HepG2 (cell line): ENCODE results near the gene CAMK4. TPM values are rescaled to one million over a fixed set of nuclear protein-coding genes. Genes with fewer than 3 reads are reported as not detected.
A peak's percentile ranks its signal among the peaks of the same experiment; 100 is the strongest.

ENCODE experiments used
- CHCHD3 ChIP-seq: sonication (generic); formaldehyde crosslinking; IDR thresholded peaks from 2 replicates; pipeline ENCODE4 v1.8.0; 2022; ENCODE audit warnings: mild to moderate bottlenecking, missing genetic modification reagents, moderate library complexity
- ERF ChIP-seq: IDR thresholded peaks from 2 replicates; pipeline ENCODE4 v1.6.1; 2018; ENCODE audit warnings: missing biosample characterization, missing genetic modification reagents
- FOXC1 ChIP-seq: sonication (generic); formaldehyde crosslinking; IDR thresholded peaks from 2 replicates; pipeline ENCODE4 v1.8.0; 2022; ENCODE audit warnings: mild to moderate bottlenecking, missing genetic modification reagents, borderline replicate concordance
- THAP8 ChIP-seq: sonication (generic); formaldehyde crosslinking; IDR thresholded peaks from 2 replicates; pipeline ENCODE4 v1.5.1; 2020; ENCODE audit warnings: missing genetic modification reagents, mild to moderate bottlenecking, borderline replicate concordance
- polyA plus RNA-seq, 8 experiments: library from polyadenylated mRNA; depleted of rRNA in 3 of 8; stranded (reverse) in 7 of 8; unstranded in 1 of 8; fragments of >200 nt; fragmentation: Illumina TruSeq in 4 of 8; extraction: Trizol in 4 of 8; gene quantifications; 2 replicates each; pipeline versions ENCODE4 v1.2.1 to v1.2.3, GENCODE V29; 2011 to 2016; ENCODE audit warnings: low read depth in 4 of 8, missing spikeins in 1 of 8, mixed read lengths in 1 of 8; ENCODE audit not compliant: insufficient read depth in 1 of 8
- total RNA-seq, 5 experiments: library from RNA; depleted of rRNA; stranded (reverse); fragments of >200 nt; fragmentation: Illumina TruSeq; extraction: Trizol; gene quantifications; 2 replicates each; pipeline ENCODE4 v1.2.3, GENCODE V29; 2016; ENCODE audit warnings: low read depth in 1 of 5
- TF ChIP-seq, protein P1 (sequence below): sonication (generic); formaldehyde crosslinking; IDR thresholded peaks from 2 replicates; pipeline ENCODE4 v1.4.0; 2020; ENCODE audit warnings: missing genetic modification reagents, borderline replicate concordance

The CAMK4 gene
- total and polyA plus RNA-seq, 2 of the 13 experiments (the other 11 are each of a cell fraction or from before 2014, with no cell fraction given) = not detected

GRCh38 chr5:111511831-111512374 lies 287.7 kb downstream of the CAMK4 start (continued):
- TF ChIP-seq, protein P1, sequence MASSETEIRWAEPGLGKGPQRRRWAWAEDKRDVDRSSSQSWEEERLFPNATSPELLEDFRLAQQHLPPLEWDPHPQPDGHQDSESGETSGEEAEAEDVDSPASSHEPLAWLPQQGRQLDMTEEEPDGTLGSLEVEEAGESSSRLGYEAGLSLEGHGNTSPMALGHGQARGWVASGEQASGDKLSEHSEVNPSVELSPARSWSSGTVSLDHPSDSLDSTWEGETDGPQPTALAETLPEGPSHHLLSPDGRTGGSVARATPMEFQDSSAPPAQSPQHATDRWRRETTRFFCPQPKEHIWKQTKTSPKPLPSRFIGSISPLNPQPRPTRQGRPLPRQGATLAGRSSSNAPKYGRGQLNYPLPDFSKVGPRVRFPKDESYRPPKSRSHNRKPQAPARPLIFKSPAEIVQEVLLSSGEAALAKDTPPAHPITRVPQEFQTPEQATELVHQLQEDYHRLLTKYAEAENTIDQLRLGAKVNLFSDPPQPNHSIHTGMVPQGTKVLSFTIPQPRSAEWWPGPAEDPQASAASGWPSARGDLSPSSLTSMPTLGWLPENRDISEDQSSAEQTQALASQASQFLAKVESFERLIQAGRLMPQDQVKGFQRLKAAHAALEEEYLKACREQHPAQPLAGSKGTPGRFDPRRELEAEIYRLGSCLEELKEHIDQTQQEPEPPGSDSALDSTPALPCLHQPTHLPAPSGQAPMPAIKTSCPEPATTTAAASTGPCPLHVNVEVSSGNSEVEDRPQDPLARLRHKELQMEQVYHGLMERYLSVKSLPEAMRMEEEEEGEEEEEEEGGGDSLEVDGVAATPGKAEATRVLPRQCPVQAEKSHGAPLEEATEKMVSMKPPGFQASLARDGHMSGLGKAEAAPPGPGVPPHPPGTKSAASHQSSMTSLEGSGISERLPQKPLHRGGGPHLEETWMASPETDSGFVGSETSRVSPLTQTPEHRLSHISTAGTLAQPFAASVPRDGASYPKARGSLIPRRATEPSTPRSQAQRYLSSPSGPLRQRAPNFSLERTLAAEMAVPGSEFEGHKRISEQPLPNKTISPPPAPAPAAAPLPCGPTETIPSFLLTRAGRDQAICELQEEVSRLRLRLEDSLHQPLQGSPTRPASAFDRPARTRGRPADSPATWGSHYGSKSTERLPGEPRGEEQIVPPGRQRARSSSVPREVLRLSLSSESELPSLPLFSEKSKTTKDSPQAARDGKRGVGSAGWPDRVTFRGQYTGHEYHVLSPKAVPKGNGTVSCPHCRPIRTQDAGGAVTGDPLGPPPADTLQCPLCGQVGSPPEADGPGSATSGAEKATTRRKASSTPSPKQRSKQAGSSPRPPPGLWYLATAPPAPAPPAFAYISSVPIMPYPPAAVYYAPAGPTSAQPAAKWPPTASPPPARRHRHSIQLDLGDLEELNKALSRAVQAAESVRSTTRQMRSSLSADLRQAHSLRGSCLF (CRISPR knock-in tag) = no peak
- TF ChIP-seq CHCHD3 (CRISPR knock-in tag) (no peak), FOXC1 (0 out of 2 replicates have a peak, but pooled peaks have one; percentile 73), THAP8 (CRISPR knock-in tag) (peak; percentile 48; the same call in 1 of the 2 replicates), ERF (no peak)
